Smooth muscle cell (in vitro differentiated cells): ENCODE data around the gene ABHD8. TPM values are rescaled to one million over a fixed set of nuclear protein-coding genes. Genes with fewer than 3 reads are reported as not detected.

Experiments used
- DNase-seq: peaks from one replicate; lab custom pipeline; 2025; ENCODE audit not compliant: unreplicated experiment; lab: John Stamatoyannopoulos, UW
- H2AFZ ChIP-seq: fragments of 200-600 bp; sonication (generic); 2 replicates; pipeline ENCODE4 v1.6.0; 2016; ENCODE audit warnings: antibody characterized with exemption, low read depth, mild to moderate bottlenecking
- H3F3A ChIP-seq: fragments of 200-600 bp; sonication (generic); 2 replicates; pipeline ENCODE4 v1.6.0; 2017; ENCODE audit warnings: antibody characterized with exemption, low read depth
- H3K27ac ChIP-seq: fragments of 200-600 bp; sonication (generic); 2 replicates; pipeline ENCODE4 v1.5.1; 2016; ENCODE audit warnings: low read depth, mild to moderate bottlenecking
- H3K27me3 ChIP-seq: fragments of 200-600 bp; sonication (generic); 2 replicates; pipeline ENCODE4 v1.6.1; 2016; ENCODE audit warnings: low read depth, mild to moderate bottlenecking
- H3K36me3 ChIP-seq: fragments of 200-600 bp; sonication (generic); 2 replicates; pipeline ENCODE4 v1.5.1; 2016; ENCODE audit warnings: low read depth
- H3K4me1 ChIP-seq: fragments of 200-600 bp; sonication (generic); 2 replicates; pipeline ENCODE4 v1.5.1; 2016; ENCODE audit warnings: low read depth
- H3K4me2 ChIP-seq: fragments of 200-600 bp; sonication (generic); 2 replicates; pipeline ENCODE4 v1.6.0; 2016; ENCODE audit warnings: mild to moderate bottlenecking
- H3K4me3 ChIP-seq: fragments of 200-600 bp; sonication (generic); 2 replicates; pipeline ENCODE4 v1.5.1; 2016; ENCODE audit warnings: mild to moderate bottlenecking
- H3K79me2 ChIP-seq: fragments of 200-600 bp; sonication (generic); 2 replicates; pipeline ENCODE4 v1.6.0; 2016; ENCODE audit warnings: low read depth, mild to moderate bottlenecking
- H3K9ac ChIP-seq: fragments of 200-600 bp; sonication (generic); 2 replicates; pipeline ENCODE4 v1.6.0; 2016; ENCODE audit warnings: low read depth
- H3K9me3 ChIP-seq: fragments of 200-600 bp; sonication (generic); replicated peaks from 2 replicates; pipeline ENCODE4 v1.5.1; 2016; ENCODE audit warnings: low read depth
- H4K20me1 ChIP-seq: fragments of 200-600 bp; sonication (generic); 2 replicates; pipeline ENCODE4 v1.6.0; 2016; ENCODE audit warnings: low read depth
- CTCF ChIP-seq: fragments of 200-600 bp; sonication (generic); IDR thresholded peaks from 2 replicates; pipeline ENCODE4 v1.5.1; 2017; ENCODE audit warnings: borderline replicate concordance, mild to moderate bottlenecking, antibody characterized with exemption; ENCODE audit not compliant: insufficient read depth, poor library complexity, severe bottlenecking
- WGBS: methylation state at CpG from one replicate; pipeline ENCODE4 v1.1.7; 2016; ENCODE audit warnings: low lambda C conversion rate; 5-methylcytosine and 5-hydroxymethylcytosine counted together
- polyA plus RNA-seq: library from polyadenylated mRNA; unstranded; fragments of >200 nt; fragmentation: Nextera tagmentation; extraction: Ambion mirVana; gene quantifications from 2 replicates; pipeline ENCODE4 v1.2.1, GENCODE V29; 2016
- total RNA-seq: library from RNA; depleted of rRNA; stranded (reverse); fragments of >200 nt; gene quantifications from 2 replicates; pipeline ENCODE4 v1.2.3, GENCODE V29; 2014

ABHD8 gene
- total and polyA plus RNA-seq, 2 experiments from 2014 or later: 9.2 to 15.1 TPM

GRCh38 chr19:17339088-17339741 is 36.0 kb upstream of the ABHD8 start:
- Histone ChIP-seq H3K36me3 (no peaks in the 10 kb centered on the region), H3K27ac (no peak overlapping the region), H3K4me1 (peaks cover 6% of the 10 kb centered on the region), H3K4me2 (no peak overlapping the region), H3K27me3 (no peaks in the 10 kb centered on the region), H3K4me3 (no peak overlapping the region), H2AFZ (no peak overlapping the region), H3K9me3 (no peaks in the 10 kb centered on the region), H3K9ac (no peak overlapping the region), H4K20me1 (no peaks in the 10 kb centered on the region), H3F3A (no peaks in the 10 kb centered on the region), H3K79me2 (no peaks in the 10 kb centered on the region)
- no peak for DNase-seq
- WGBS: 94% methylated on average over 34 of the region's 34 CpGs
- TF ChIP-seq CTCF: no peak

- 93% methylated on average over 28 of the region's 30 CpGs for WGBS
Measured at GRCh38 chr19:17338433-17339078, 35.3 kb upstream of the ABHD8 start.

DNA sequence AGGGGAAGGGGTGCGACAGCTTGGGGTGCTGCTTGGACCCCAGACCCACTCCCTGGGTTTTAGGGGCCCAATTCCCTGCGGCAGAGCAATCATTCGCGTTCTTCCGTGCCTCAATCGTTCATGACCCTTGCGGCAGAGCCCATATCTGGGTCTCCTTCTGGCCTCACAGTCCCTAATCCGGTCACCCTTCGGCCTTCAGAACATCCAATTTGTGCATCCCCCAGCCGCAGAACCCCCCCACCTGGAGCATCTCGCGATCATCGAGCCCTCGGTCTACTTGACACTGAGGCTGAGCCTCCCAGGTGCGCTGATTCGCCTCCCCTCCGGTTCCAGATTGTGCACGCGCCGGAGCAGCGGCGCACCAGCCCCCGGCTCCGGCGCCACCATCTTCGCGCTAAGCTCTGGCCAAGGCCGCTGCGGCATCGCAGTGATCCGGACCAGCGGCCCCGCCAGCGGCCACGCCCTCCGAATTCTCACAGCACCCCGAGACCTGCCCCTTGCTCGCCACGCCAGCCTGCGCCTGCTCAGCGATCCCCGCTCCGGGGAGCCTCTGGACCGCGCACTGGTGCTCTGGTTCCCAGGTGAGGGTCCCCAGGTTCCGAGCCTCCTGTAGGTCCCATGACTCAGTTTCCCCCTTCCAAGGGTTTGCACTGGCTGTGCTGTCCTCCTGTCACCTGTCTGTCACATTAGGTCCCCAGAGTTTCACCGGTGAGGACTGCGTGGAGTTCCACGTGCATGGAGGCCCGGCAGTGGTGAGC is 34.6 kb upstream of the ABHD8 start:
- Histone ChIP-seq H3K27ac (no peak overlapping the region), H2AFZ (peak overlapping the region; percentile 49), H3K9ac (peak overlapping the region; percentile 35), H3K9me3 (no peaks in the 10 kb centered on the region), H3K4me3 (peak overlapping the region; percentile 84), H3K79me2 (no peaks in the 10 kb centered on the region), H4K20me1 (no peaks in the 10 kb centered on the region), H3K4me2 (peak overlapping the region; percentile 92), H3F3A (no peaks in the 10 kb centered on the region), H3K27me3 (no peaks in the 10 kb centered on the region), H3K36me3 (no peaks in the 10 kb centered on the region), H3K4me1 (peaks cover 6% of the 10 kb centered on the region)
- TF ChIP-seq CTCF: no peak
- no peak for DNase-seq
- WGBS: 9% methylated on average over 49 of the region's 50 CpGs

More at GRCh38 chr19:17338433-17339078, 35.3 kb upstream of the ABHD8 start:
- H3K9me3 ChIP-seq: no peaks in the 10 kb centered on the region
- H3K27ac ChIP-seq: no peak overlapping the region
- no peaks in the 10 kb centered on the region for H3K36me3 ChIP-seq
- peak overlapping the region; percentile 92 for H3K4me2 ChIP-seq
- DNase-seq: no peak
- peak overlapping the region; percentile 84 for H3K4me3 ChIP-seq
- H2AFZ ChIP-seq: no peak overlapping the region
- no peaks in the 10 kb centered on the region for H3F3A ChIP-seq
- H4K20me1 ChIP-seq: no peaks in the 10 kb centered on the region
- H3K9ac ChIP-seq: no peak overlapping the region
- no peak for TF ChIP-seq CTCF
- no peaks in the 10 kb centered on the region for H3K27me3 ChIP-seq
- no peaks in the 10 kb centered on the region for H3K79me2 ChIP-seq
- peaks cover 6% of the 10 kb centered on the region for H3K4me1 ChIP-seq
